Skin epidermis (tissue), 12 donors: ENCODE data around the gene KNTC1.
"Not testable (repeated sequence)": the region's sequence is repeated elsewhere in the genome, so short reads cannot be mapped to it uniquely, and the experiment has no call there.

ENCODE experiments used
- H3K27ac ChIP-seq, 21 experiments: fragments of 200-600 bp; sonication (generic) in 11 of 21; one replicate each; pipeline ENCODE4 v1.5.0; 2020; ENCODE audit warnings: mild to moderate bottlenecking in 3 of 21, inconsistent platforms in 2 of 21, moderate library complexity in 2 of 21
- H3K4me3 ChIP-seq, 7 experiments: fragments of 200-600 bp; sonication (generic) in 2 of 7; one replicate each; pipeline ENCODE4 v1.5.0; 2020; ENCODE audit warnings: inconsistent platforms in 2 of 7, mild to moderate bottlenecking in 2 of 7, moderate library complexity in 1 of 7

Gene KNTC1

GRCh38 chr12:122610911-122611310 is 83.9 kb downstream of the KNTC1 start:
- no peak overlapping the region for H3K4me3 ChIP-seq
- no peak overlapping the region for H3K27ac ChIP-seq

- Histone ChIP-seq H3K27ac (no peak overlapping the region), H3K4me3 (no peak overlapping the region)
Observed at GRCh38 chr12:122614839-122615238, 87.8 kb downstream of the KNTC1 start.

GRCh38 chr12:122615780-122616179 is 88.7 kb downstream of the KNTC1 start:
- Histone ChIP-seq H3K27ac (no peak overlapping the region), H3K4me3 (no peak overlapping the region)

GRCh38 chr12:122635471-122635870 is 108.4 kb downstream of the KNTC1 start:
- H3K4me3 ChIP-seq = no peak overlapping the region
- no peak overlapping the region for H3K27ac ChIP-seq

GRCh38 chr12:122643207-122643805 is 116.3 kb downstream of the KNTC1 start:
- Histone ChIP-seq H3K27ac (no peak overlapping the region), H3K4me3 (no peak overlapping the region)

DNA sequence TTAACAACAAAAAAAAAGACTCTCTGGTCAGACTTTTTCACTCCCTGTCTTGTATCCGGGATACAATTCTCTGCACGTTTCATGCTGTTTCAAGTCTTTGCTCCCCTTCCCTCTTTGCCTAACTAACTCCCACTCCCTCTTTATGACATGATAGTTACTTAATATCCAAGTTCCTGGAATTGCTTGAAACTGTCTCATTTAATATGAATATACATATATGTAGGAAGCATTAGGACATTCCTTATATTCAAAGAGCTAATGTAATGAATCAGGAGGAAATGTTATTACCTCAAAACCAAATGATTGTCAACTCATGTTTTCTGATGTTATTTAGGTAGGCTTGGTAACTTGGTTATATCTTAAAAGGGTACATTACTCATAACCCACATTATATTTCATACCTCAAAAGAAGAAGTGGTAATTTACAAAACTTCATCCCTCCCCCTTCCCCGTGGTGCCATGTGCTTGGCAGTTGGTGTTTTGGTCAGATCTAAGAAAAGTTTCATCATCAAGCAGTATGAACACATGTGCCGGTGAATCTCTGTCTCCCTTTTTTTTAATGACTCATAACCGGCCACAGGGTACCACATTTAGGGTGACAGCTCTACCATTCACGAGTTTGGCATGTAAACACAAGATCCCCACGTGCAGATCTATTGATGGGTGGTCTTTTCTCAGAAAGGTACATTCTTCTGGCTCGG is 119.6 kb downstream of the KNTC1 start:
- no peak overlapping the region for H3K4me3 ChIP-seq
- H3K27ac ChIP-seq = no peak overlapping the region

- Histone ChIP-seq H3K27ac (peak overlapping the region in 6 of 21 experiments; percentile 0 to 45 (median 34)), H3K4me3 (no peak overlapping the region)
Observed at GRCh38 chr12:122651520-122652224, 124.6 kb downstream of the KNTC1 start.

DNA sequence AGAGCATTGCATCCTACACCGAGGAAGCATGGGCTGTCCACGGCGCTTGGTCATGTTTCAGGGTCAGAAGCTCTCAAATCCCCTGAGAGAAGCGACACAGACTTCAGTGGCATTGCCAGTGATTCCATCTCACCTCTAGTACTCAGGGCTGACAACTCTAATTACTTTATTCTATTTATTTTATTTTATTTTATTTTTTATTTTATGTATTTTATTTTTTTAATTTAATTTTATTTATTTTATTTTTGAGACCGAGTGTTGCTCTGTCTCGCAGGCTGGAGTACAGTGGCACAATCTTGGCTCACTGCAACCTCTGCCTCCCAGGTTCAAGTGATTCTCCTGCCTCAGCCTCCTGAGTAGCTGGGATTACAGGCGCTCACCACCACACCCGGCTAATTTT is 126.2 kb downstream of the KNTC1 start:
- not testable (repeated sequence) for H3K4me3 ChIP-seq, H3K27ac ChIP-seq

DNA sequence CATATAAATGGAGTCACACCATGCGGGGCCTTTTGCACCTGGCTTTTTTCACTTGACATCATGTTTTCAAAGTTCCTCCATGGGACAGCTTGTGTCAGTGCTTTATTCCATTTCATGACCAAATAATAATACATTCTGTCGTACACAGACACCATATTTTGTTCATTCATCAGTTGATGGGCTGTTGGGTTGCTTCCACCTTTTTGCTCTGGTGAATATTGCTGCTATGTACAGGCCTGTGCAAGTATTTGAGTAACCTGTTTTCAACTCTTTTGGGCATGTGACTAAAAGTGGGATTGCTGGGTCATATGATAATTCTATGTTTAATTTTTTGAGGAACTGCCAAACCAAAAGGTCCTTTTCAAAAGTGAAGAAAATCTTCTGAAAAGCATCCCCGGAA is 129.2 kb downstream of the KNTC1 start:
- peak overlapping the region in 1 of 21 experiments; percentile 32 for H3K27ac ChIP-seq
- H3K4me3 ChIP-seq = no peak overlapping the region

DNA sequence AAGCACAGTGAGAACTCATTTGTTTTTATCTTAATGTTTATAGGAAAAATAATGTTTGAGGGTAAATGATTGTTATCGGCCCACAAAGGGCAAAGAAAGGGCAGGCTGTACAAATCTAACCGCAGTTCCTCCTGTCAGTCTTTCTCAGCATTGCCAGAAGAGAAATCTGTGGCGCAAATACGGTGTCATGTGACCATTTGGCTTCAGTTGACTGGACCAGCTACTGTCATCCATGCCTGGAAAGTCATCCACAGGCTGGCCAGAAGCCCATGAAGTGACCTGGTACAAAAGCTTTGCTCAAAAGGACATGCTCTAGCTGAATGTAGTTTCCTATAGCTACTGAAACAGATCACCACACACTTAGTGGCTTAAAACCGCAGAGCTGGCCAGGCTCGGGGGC is 132.5 kb downstream of the KNTC1 start:
- Histone ChIP-seq H3K27ac (no peak overlapping the region), H3K4me3 (no peak overlapping the region)

DNA sequence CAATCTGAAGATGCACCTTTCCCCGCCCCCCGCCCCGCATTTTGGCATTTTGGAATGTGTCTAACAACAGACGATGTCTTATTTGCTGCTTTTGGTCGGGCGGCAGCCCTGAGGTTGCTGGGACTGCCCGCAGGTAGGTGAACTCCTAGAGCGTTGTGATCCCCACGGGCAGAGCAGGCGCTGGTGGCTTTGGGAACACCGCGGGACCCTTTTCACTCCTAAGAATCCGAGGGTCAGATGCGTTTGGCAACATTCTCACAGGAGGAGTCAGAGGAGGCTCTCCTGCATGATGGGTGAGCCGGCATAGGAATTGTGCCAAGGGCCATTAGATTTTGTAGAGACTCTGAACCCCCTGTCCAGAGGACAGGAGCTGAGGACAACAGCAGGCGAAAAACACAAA is 134.2 kb downstream of the KNTC1 start:
- H3K27ac ChIP-seq = no peak overlapping the region
- no peak overlapping the region for H3K4me3 ChIP-seq

DNA sequence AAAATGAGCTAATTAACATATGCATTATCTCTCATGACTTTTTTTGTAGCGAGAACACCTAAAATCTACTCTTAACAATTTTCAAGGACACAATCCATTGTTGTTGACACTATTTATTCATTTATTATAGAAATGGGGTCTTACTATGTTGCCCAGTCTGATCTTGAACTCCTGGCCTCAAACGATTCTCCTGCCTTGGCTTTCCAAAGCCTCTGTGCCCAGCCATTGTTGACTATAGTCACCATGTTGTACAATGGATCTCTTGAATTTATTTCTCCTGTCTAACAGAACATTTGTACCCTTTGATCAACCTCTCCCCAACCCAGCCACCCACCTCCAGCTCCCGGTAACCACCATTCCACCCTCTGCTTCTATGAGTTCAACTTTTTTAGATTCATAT is 134.9 kb downstream of the KNTC1 start:
- H3K27ac ChIP-seq = no peak overlapping the region
- H3K4me3 ChIP-seq = no peak overlapping the region

GRCh38 chr12:122665349-122665748 is 138.3 kb downstream of the KNTC1 start:
- Histone ChIP-seq H3K4me3 (no peak overlapping the region), H3K27ac (no peak overlapping the region)

GRCh38 chr12:122665759-122666158 is 138.7 kb downstream of the KNTC1 start:
- Histone ChIP-seq H3K4me3 (no peak overlapping the region), H3K27ac (no peak overlapping the region)

DNA sequence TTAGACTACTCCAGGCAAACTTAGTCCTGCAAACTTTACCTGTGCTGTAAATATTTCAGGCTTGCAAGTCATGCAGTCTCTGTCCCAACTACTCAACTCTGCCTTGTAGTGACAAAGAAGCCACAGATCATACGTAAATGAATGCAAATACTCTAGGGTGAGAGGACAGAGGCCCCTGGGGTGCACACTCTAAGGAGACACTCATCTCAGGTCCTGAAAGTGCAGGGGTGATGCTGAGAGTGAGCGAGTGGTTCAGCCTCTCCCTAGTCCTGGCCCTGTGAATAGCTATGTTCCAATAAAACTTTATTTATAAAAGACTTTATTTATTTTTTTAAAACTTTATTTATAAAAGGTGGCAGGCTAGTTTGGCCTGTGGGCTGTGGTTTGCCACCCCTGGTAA is 141.2 kb downstream of the KNTC1 start:
- H3K27ac ChIP-seq = no peak overlapping the region
- H3K4me3 ChIP-seq = no peak overlapping the region

GRCh38 chr12:122669397-122670070 is 142.5 kb downstream of the KNTC1 start:
- Histone ChIP-seq H3K4me3 (no peak overlapping the region), H3K27ac (no peak overlapping the region)

DNA sequence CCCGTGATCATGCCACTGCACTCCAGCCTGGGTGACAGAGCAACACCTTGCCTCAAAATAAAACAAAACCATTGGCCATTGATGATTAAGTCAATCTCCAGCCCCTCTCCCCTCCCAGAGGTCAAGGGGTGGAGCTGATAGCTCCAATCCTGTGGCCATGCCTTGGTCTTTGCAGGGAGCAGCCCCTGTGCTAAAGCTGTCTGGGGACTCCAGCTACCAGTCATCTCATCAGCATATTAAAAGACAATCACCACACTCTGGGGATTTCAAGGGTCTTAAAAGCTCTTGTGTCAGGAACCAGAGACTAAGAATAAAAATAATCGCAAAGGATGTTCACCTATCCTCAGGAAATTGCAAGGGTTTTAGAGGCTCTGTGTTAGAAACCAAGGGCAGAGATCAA is 145.5 kb downstream of the KNTC1 start:
- no peak overlapping the region for H3K27ac ChIP-seq
- H3K4me3 ChIP-seq = no peak overlapping the region
